Fibroblast of lung (primary cell): ENCODE results near the gene SCG3. TPM values are rescaled to one million over a fixed set of nuclear protein-coding genes. Genes with fewer than 3 reads are reported as not detected.

Experiments
- DNase-seq, 2 donors: peaks; one replicate each; pipeline versions ENCODE4 v3.0.0 to v3.0.0-alpha.2; 2010; ENCODE audit warnings: low read depth in 2 of 2
- H2AFZ ChIP-seq: 2 replicates; pipeline ENCODE4 v1.5.1; 2012; ENCODE audit warnings: low read length, control low read depth, inconsistent platforms
- H3K27ac ChIP-seq: 2 replicates; pipeline ENCODE4 v1.5.1; 2011; ENCODE audit warnings: low read length, control low read depth; ENCODE audit not compliant: insufficient read depth
- H3K27me3 ChIP-seq: 2 replicates; pipeline ENCODE4 v1.5.1; 2011; ENCODE audit warnings: mild to moderate bottlenecking, low read length; ENCODE audit not compliant: control insufficient read depth, insufficient read depth
- H3K36me3 ChIP-seq: 2 replicates; pipeline ENCODE4 v1.5.1; 2011; ENCODE audit warnings: low read length; ENCODE audit not compliant: control insufficient read depth, insufficient read depth
- H3K4me1 ChIP-seq: 2 replicates; pipeline ENCODE4 v1.5.1; 2011; ENCODE audit warnings: low read length; ENCODE audit not compliant: control insufficient read depth, insufficient read depth; ENCODE audit errors: extremely low read depth
- H3K4me2 ChIP-seq: 2 replicates; pipeline ENCODE4 v1.5.1; 2011; ENCODE audit warnings: low read length, control low read depth; ENCODE audit not compliant: insufficient read depth; ENCODE audit errors: extremely low read depth
- H3K4me3 ChIP-seq, 4 experiments: fragments of 200-600 bp in 1 of 4; sonication (generic) in 1 of 4; replicated peaks in 1 of 4; 2 replicates each; pipeline ENCODE4 v1.5.1; 2011 to 2016; ENCODE audit warnings: low read length in 4 of 4, low read depth in 3 of 4, mild to moderate bottlenecking in 3 of 4, control low read depth in 2 of 4, inconsistent platforms in 1 of 4, mixed read lengths in 1 of 4; ENCODE audit not compliant: insufficient read depth in 1 of 4; ENCODE audit errors: control extremely low read depth in 1 of 4
- H3K79me2 ChIP-seq: 2 replicates; pipeline ENCODE4 v1.5.1; 2012; ENCODE audit warnings: mild to moderate bottlenecking, low read length, inconsistent platforms; ENCODE audit not compliant: control insufficient read depth, insufficient read depth
- H3K9ac ChIP-seq: 2 replicates; pipeline ENCODE4 v1.5.1; 2011; ENCODE audit warnings: mild to moderate bottlenecking, low read length, control low read depth; ENCODE audit not compliant: insufficient read depth
- H3K9me3 ChIP-seq: 2 replicates; pipeline ENCODE4 v1.5.1; 2012; ENCODE audit warnings: low read depth, low read length; ENCODE audit not compliant: control insufficient read depth, insufficient read depth
- H4K20me1 ChIP-seq: 2 replicates; pipeline ENCODE4 v1.5.1; 2011; ENCODE audit warnings: low read length; ENCODE audit not compliant: control insufficient read depth, insufficient read depth; ENCODE audit errors: extremely low read depth
- CTCF ChIP-seq, 2 donors: IDR thresholded peaks in 1 of 2; conservative IDR thresholded peaks in 1 of 2; 1 replicate in 1 of 2; 2 replicates in 1 of 2; pipeline ENCODE4 v1.5.1; 2011 to 2012; ENCODE audit warnings: low read length in 2 of 2, control low read depth in 1 of 2, inconsistent platforms in 1 of 2, low read depth in 1 of 2, mild to moderate bottlenecking in 1 of 2
- EZH2 ChIP-seq: IDR thresholded peaks from 2 replicates; pipeline ENCODE4 v1.5.1; 2012; ENCODE audit warnings: low read length, control low read depth, mild to moderate bottlenecking; ENCODE audit errors: missing control alignments
- polyA plus RNA-seq, 2 donors: library from polyadenylated mRNA; depleted of rRNA in 1 of 2; stranded (reverse) in 1 of 2; unstranded in 1 of 2; fragments of >200 nt; gene quantifications; 2 replicates each; pipeline ENCODE4 v1.2.1, GENCODE V29; 2011 to 2012; ENCODE audit warnings: missing spikeins in 1 of 2
- total RNA-seq: library from RNA; depleted of rRNA; stranded (reverse); fragments of >200 nt; gene quantifications from 2 replicates; pipeline ENCODE4 v1.2.1, GENCODE V29; 2014

Gene SCG3
- total and polyA plus RNA-seq, 2 donors (not counting 1 experiment from before 2014, with no cell fraction given): not detected

- H3K4me3 ChIP-seq: peak overlapping the region; percentile 5 to 28 (median 16)
- H3K9ac ChIP-seq: no peak overlapping the region
- H3K4me2 ChIP-seq: peak overlapping the region; percentile 93
Observed at GRCh38 chr15:51731549-51732267, 50.4 kb downstream of the SCG3 start.

GRCh38 chr15:51732646-51733045 is 51.3 kb downstream of the SCG3 start:
- Histone ChIP-seq H4K20me1 (no peaks in the 10 kb centered on the region), H3K4me2 (no peak overlapping the region), H3K9me3 (no peaks in the 10 kb centered on the region), H3K27ac (no peak overlapping the region), H2AFZ (no peak overlapping the region), H3K79me2 (no peaks in the 10 kb centered on the region), H3K4me3 (no peak overlapping the region), H3K9ac (no peak overlapping the region), H3K27me3 (no peaks in the 10 kb centered on the region), H3K36me3 (no peaks in the 10 kb centered on the region), H3K4me1 (peaks cover 3% of the 10 kb centered on the region)
- TF ChIP-seq EZH2 (no peak), CTCF (conservative IDR thresholded peaks at IDR 0.05 in 1 of 2, IDR thresholded peaks at IDR 0.05 in 1 of 2; ENCODE audit: low read depth in 1 of 2, low read length in 2 of 2) (no peak)
- DNase-seq: no peak

More at GRCh38 chr15:51731549-51732267, 50.4 kb downstream of the SCG3 start:
- Histone ChIP-seq H3K36me3 (no peaks in the 10 kb centered on the region), H3K4me1 (peaks cover 12% of the 10 kb centered on the region), H3K79me2 (no peaks in the 10 kb centered on the region), H3K27me3 (no peaks in the 10 kb centered on the region), H4K20me1 (no peaks in the 10 kb centered on the region), H3K27ac (peak overlapping the region; percentile 37), H2AFZ (peak overlapping the region; percentile 3), H3K9me3 (no peaks in the 10 kb centered on the region)
- TF ChIP-seq EZH2: no peak
- TF ChIP-seq CTCF (conservative IDR thresholded peaks at IDR 0.05 in 1 of 2, IDR thresholded peaks at IDR 0.05 in 1 of 2; ENCODE audit: low read depth in 1 of 2, low read length in 2 of 2): no peak
- DNase-seq: peak; percentile 50 to 78

- H3K27ac ChIP-seq: no peak overlapping the region
- peaks cover 5% of the 10 kb centered on the region for H3K4me1 ChIP-seq
- H3K9ac ChIP-seq: no peak overlapping the region
- no peaks in the 10 kb centered on the region for H3K27me3 ChIP-seq
- no peak overlapping the region for H3K4me2 ChIP-seq
- no peaks in the 10 kb centered on the region for H3K36me3 ChIP-seq
- H3K4me3 ChIP-seq: no peak overlapping the region
- no peak for DNase-seq
- TF ChIP-seq CTCF (conservative IDR thresholded peaks at IDR 0.05 in 1 of 2, IDR thresholded peaks at IDR 0.05 in 1 of 2; ENCODE audit: low read depth in 1 of 2, low read length in 2 of 2): no peak
- TF ChIP-seq EZH2: no peak
- H3K79me2 ChIP-seq: no peaks in the 10 kb centered on the region
- H2AFZ ChIP-seq: no peak overlapping the region
- no peaks in the 10 kb centered on the region for H4K20me1 ChIP-seq
- H3K9me3 ChIP-seq: no peaks in the 10 kb centered on the region
Observed at GRCh38 chr15:51735228-51736010, 54.1 kb downstream of the SCG3 start.
